ENCODE results near the gene HOXA10.
A peak's percentile ranks its signal among the peaks of the same experiment; 100 is the strongest.

The HOXA10 gene

GRCh38 chr7:27189997-27190748, 16.1 kb upstream of the HOXA10 start:
- DNase-seq, result no peak

GRCh38 chr7:27189295-27189996, 15.3 kb upstream of the HOXA10 start:
- no peak for DNase-seq

DNA sequence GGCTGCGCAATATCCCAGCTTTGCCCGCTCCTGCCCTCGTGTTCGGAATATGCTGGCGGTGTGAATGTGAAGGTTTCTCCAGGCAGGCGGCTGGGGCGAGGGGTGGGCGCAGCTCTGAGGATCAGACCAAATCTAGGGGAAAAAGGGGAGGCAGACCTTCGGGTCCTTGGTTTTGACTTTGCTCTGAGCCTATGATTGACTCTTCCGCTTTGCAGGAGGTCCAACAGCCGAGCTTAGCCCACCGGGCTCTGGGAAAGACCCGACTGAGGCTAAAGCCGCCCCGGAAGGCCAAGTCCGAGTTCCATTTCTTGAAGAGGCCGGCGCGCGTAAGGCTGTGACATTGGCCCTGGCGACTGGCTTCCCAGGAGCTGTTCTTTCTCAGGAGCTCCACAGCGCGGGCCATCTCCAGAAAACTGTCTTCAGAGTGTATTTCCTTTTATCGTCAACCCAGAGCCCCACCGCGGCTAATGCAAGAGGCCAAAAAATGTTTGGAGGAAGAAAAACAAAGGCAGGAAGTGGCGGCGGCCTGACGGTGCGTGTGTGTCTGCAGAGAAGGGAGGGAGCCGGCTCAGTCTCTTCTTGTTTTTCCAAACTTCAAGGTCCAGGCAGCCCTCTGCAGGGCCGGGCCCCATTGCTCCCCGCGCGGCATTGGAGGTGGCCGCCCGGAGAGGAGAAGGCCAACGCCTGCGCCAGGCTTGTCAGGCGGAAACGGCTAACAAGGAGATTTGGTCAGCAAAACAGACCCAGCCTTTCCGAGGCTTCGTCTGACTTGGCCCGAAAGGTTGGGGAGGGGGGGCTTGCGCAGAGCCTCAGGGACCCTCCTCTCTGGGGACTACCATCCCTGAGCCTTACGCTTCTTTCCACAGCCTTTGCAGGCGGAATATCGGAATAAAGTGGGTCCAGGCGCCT, 14.5 kb upstream of the HOXA10 start:
- peak in 3 of 6 experiments; percentile 36 to 64 (median 54) for DNase-seq

DNA sequence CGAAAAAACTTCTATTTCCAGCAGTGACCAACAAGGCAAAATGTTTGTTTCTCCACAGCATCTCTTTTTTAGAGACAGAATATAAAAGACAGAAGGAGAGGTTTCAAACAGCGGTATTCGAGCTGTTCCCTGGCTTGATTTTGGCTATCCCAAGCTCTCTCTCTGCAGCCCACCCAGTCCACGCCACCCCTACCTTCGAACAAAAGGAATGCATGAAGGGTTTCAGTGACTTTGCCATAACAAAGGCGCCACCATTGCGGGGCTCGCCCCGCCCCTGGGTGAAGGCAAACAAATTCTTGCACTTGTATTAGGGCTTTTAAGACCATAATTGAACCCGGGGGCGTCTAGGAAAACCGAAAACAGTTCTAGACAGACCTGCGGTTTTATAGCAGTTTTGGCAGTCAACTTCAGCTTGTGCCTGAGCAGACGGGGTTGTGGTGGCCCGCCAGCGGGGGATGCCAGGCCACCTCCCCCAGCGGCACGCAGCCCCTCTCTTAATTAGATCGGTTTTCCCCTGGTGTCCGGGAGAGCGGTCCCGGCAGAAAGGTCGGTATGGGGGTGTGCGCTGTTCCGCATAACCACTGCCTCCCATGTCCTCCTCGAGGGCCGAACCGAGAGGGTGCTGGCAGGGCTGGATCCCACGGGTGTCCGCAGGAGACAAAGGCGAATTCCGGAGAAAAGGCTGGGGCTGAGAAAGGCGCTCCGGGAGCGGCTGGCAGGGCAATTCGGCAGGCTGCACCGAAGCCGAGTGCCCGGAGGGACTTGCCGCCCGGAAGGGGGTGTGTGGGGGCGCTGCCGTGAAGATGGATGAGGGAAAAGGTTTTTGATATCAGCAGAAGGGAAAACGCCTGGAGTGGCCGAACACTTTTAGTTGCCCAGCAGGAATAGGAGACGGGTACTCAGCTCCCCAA, 13.6 kb upstream of the HOXA10 start:
- DNase-seq, result no peak

DNA sequence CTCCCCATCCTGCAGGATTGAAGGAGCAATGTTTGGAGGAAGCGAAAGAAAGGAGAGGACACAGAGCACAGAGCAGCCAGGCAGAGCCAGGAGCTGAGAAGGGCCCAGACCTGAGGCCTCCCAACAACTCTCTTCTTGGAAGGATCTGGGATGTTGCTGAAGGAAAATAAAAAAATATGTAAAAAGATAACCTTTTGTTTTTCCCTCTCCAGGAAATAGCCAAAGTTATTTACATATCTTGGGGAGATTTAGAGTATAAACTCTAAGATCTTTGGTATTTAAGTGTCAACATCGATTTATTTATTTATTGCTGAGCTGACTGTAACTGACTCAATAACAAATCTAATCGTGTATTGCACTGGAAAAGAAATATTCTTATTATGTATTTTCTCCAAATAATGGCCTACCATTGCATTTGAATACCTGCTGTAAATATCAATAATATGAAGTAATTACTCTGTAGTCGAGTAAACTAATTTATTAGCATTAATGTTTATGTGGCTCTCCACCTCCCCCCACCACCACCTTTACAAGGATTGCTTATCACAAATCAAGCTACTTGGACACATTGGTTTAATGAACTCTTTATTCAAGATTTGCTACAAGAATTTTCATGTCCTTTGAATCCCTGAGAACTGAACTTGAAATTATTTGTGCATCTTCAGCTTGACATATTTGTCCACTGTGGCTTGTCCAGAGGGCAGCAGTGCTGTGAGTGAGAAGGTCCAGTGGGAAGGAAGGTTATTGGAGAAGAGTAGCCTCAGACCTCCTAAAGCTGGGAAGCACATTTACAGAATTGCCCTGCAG, 12.8 kb upstream of the HOXA10 start:
- no peak for DNase-seq

DNA sequence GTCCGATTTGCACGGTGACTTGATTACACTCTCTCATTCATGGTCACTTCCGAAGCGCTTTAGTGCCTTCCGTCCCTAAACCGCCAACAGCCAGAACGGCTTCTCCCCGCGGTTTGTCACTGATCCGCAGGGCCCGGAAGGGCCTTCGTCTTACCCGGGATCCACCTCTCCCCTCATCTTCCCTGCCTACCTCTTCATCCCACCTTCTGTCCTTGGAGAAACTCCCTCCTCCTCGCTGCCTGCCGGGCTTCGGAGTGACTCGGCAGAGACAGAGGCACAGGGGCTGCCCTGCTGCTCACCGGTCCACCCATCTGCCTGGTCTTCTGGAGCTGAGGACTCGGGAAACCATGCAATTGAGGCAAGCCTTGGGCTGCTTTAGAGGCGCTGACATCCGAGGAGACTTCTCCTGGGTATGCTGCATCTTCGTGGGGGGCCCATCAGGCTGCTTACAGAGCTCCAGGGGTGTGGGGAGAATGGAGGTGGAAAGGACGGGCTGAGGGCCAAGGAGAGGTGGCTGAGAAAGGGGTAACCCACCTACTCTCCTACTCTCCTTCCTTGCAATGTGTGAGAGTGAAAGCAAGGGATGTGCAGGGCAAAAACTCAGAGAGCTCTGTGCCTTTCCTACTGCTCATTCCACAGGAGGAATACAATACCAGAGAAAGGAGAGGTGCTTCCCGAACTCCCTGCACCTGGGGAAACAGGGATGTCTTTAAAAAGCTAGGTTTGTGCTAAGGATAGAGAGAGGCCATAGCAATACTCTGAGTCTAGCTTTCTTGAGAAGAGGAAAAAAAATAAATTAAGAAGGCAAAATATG, 11.9 kb upstream of the HOXA10 start:
- DNase-seq, result no peak

DNA sequence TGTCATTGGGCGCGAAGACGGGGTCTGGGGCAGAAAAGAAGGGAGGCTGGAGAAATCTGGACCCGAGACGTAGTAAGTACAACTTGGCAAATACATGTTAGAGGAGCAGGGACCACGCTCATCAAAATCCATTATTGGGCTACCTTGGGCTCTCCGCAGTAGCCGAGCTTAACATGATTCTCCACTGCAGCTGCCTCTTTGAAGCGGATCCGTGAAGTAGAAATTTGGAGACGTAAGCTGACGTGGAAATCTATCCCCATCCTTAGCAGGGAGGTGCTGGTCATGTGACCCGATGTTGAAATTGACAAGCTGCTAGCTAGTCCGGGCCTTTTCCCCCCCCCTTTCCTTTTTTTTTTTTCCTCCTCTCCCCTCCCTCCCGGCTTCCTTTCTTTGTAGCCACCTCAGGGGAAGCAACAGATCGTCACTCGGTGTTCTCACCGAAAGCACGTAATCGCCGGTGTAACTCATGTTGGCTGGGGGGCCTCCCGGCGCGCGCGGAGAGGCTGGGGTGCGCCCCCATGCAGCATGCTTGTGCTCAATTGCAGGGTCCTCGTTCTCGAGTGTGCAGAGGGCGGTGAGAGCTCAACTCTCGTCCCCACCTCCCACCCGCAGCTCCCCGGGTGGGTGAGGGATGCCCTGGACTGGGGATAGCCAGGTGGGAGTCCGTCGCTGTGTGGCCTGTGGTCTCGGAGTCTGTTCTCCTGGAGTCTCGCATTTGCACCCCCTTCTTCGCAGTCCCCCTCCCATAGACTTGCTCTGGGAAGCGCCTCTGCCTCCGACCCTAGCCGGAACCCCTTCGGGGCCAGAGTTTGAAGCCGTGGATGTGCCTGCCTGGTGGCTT, 11.1 kb upstream of the HOXA10 start, which contains the start of gene HOXA11:
Gene HOXA11, minus strand, starts transcription at position 220 of the 841 bp plus-strand sequence. Its CDS starts 88 bp downstream, at position 132.
- DNase-seq, result no peak

- no peak for DNase-seq
Observed at GRCh38 chr7:27184337-27185012, 10.4 kb upstream of the HOXA10 start.

DNA sequence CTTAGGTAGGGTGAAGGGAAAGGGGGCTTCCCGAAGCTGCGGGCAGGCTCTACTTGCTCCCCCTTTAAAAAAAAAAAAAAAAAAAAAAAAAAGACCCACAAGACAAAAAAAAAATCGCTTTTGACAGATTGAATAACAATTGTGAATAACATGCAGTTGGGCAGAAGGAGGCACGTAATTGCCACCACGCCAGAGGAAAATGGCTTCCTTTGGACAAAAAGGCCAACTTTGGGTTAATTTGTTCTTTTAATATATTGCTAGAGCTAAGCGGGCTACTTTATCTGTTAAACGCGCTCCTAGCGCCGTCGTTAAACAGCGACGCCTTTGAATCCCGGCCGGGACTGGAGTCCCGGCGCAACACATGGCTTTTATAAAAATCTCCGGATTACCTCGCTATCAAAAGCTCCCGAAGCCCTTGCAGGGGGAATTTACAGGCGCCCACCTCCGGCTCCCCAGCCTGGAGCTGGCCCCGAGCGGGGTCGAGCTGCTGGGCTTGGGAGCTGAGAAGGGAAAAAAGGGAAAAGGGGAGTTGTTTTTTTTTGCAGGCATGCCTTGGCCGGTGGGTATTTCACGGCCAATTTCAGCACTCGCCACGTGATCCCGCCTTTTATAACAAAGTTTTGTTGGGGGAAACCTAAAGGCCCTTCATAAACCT, 9.7 kb upstream of the HOXA10 start:
- DNase-seq, result no peak

- DNase-seq, result no peak
Observed at GRCh38 chr7:27182861-27183681, 9.0 kb upstream of the HOXA10 start.

- no peak for DNase-seq
Observed at GRCh38 chr7:27182285-27182841, 8.2 kb upstream of the HOXA10 start.

DNA sequence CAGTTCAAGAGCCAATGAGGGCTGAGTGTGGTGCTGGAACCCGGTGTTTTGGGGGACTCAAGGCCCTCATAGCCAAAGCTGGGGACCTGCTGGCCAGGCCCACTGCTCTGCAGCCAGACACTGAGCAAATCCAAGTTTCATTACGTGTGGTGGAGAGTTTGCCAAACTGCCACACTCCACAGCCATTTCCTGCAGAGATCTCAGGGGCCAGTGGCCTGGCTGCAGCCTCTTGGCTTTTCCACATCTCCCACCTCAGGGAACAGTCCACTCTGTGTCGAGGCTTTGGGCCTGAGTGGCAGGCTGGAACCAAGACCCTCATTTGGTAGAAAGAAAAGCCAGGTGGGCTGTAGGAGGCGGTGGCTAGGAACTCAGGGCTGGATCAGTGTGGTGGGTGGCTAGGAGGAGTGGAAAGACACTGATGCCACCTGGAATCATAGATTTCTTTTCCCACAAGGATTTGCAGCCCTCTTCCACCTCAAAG, 7.7 kb upstream of the HOXA10 start:
- DNase-seq, result no peak

DNA sequence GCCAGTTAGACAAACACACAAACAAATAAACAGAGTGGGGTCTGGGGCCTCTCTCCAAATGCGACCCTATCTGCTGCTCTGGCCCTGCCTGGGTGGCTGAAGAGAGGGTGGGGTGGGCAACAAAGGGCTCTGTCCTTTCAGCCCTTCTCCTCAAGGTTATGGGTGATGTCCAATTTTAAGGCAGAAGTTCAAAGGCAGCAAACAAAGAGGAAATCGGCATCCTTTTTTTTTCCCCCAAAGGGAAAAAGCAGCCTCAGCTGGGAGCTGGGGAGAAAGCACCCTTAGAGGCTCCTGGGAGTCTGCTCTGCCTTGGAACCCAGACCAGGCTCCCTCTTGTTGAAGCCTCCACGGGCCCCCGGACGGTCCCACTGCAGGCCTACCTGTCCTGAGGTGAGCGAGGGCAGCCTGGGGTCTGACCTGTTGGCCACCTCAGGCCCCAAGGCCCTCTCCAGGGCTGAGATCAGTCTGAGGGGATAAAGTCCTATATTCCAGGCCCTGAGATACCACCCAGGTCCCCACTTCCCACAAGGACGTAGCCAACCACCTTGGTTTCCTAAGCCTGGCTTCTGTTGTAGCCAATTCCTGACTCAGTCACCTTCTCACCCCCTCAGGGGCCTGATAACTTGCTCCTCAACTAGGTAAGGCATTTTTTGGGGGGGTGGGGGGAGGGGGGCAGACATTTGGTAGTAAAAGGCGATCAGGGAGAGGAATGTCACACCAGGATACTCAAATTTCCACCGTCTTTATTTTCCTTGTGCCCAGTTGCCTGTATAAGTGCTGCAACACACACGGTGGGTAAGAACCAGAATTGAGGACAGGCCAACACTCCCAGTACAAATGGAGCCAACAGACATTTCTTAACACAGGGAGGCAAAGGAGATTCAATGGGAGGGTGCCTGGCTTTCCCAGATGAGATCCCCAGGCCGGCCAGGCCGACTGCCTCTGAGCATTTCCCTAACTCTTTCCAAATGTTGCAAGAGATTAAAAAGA, 6.6 kb upstream of the HOXA10 start:
- DNase-seq, result no peak

- DNase-seq, result peak in 4 of 6 experiments; percentile 23 to 69 (median 50)
Observed at GRCh38 chr7:27179503-27180430, 5.6 kb upstream of the HOXA10 start.

Data from stimulated activated naive CD4-positive, alpha-beta T cell (primary cell).